Right cardiac atrium (tissue), 5 donors: ENCODE data around the gene LITAF. TPM values are rescaled to one million over a fixed set of nuclear protein-coding genes. Genes with fewer than 3 reads are reported as not detected.
"Not testable (repeated sequence)": the region's sequence is repeated elsewhere in the genome, so short reads cannot be mapped to it uniquely, and the experiment has no call there.

Experiments used
- ATAC-seq, 2 donors: fragments of 200-7000 bp; cut with Tn5 transposase; one replicate each; pipeline versions ENCODE4 v1.8.0 to v1.9.1; 2020; ENCODE audit warnings: moderate library complexity in 2 of 2, mild to moderate bottlenecking in 1 of 2
- DNase-seq, 3 donors: peaks; one replicate each; pipeline ENCODE4 v3.0.0-alpha.2; 2020
- H3K27ac ChIP-seq: one replicate; pipeline ENCODE4 v1.5.1; 2013; ENCODE audit warnings: mild to moderate bottlenecking, low read length, control low read depth, moderate library complexity
- H3K27me3 ChIP-seq: one replicate; pipeline ENCODE4 v1.6.1; 2013; ENCODE audit not compliant: control insufficient read depth, insufficient read depth
- H3K4me1 ChIP-seq: one replicate; pipeline ENCODE4 v1.6.1; 2013; ENCODE audit warnings: low read length; ENCODE audit not compliant: control insufficient read depth, insufficient read depth
- H3K4me3 ChIP-seq: one replicate; pipeline ENCODE4 v1.5.1; 2013; ENCODE audit warnings: low read length, control low read depth
- H3K9me3 ChIP-seq: one replicate; pipeline ENCODE4 v1.6.1; 2013; ENCODE audit warnings: low read length; ENCODE audit not compliant: control insufficient read depth
- WGBS: extraction: QIAGEN DNeasy Blood & Tissue Kit; methylation state at CpG from one replicate; pipeline ENCODE4 v1.1.7; 2013; 5-methylcytosine and 5-hydroxymethylcytosine counted together
- intact Hi-C, 4 donors: fragments of 100-400 bp; cut with DNase I; formaldehyde crosslinking; loops; one replicate each; pipeline versions ENCODE4 v1.11.0 to v1.14.0; 2022 to 2023
- polyA plus RNA-seq: library from polyadenylated mRNA; stranded (reverse); fragments of 200-250 nt; gene quantifications from one replicate; pipeline ENCODE4 v1.2.3, GENCODE V29; 2013
- total RNA-seq, 4 donors: library from RNA; stranded (reverse); fragmentation: NEBNext Ultra II Directional; extraction: Animal tissue kit (Norgen Biotek cat#: 25700); gene quantifications; one replicate each; pipeline ENCODE4 v1.2.1, GENCODE V29; 2021
- donor health status: healthy with polysubstance abuse.
- donor health status: DM: no; HTN: yes; CAD: no.
- donor health status: DM: no; HTN: no; CAD: no.
- donor health status: DM: no; HTN: yes; CAD: no; lungs with severe emphysema.
- donor health status: DM: yes; HTN: yes; CAD: no.

LITAF gene
- total and polyA plus RNA-seq, 5 donors = 25.7 to 76.5 (median 57.1) TPM

- Histone ChIP-seq H3K9me3 (no peaks in the 10 kb centered on the region), H3K27me3 (no peaks in the 10 kb centered on the region), H3K27ac (no peak overlapping the region), H3K4me1 (no peaks in the 10 kb centered on the region), H3K4me3 (no peak overlapping the region)
- 29% methylated on average over 9 of the region's 9 CpGs for WGBS
- intact Hi-C loops = no loop called here
- ATAC-seq (no peak), DNase-seq (no peak)
Observed at GRCh38 chr16:11610121-11610505, 23.4 kb upstream of the LITAF start.

- WGBS = 73% methylated on average over 14 of the region's 14 CpGs
- H3K4me1 ChIP-seq = no peaks in the 10 kb centered on the region
- ATAC-seq (no peak), DNase-seq (no peak)
- no peaks in the 10 kb centered on the region for H3K27me3 ChIP-seq
- intact Hi-C loops = no loop called here
- H3K9me3 ChIP-seq = no peaks in the 10 kb centered on the region
- no peak overlapping the region for H3K4me3 ChIP-seq
- no peak overlapping the region for H3K27ac ChIP-seq
Observed at GRCh38 chr16:11609474-11610120, 22.9 kb upstream of the LITAF start.

GRCh38 chr16:11605891-11606290 lies 19.2 kb upstream of the LITAF start:
- peaks cover 1% of the 10 kb centered on the region for H3K4me1 ChIP-seq
- WGBS = 94% methylated on average over 5 of the region's 5 CpGs
- intact Hi-C loops = no loop called here
- DNase-seq = no peak
- H3K27ac ChIP-seq = no peak overlapping the region
- no peak overlapping the region for H3K4me3 ChIP-seq
- H3K27me3 ChIP-seq = no peaks in the 10 kb centered on the region
- no peak for ATAC-seq
- no peaks in the 10 kb centered on the region for H3K9me3 ChIP-seq

GRCh38 chr16:11605564-11605886 lies 18.8 kb upstream of the LITAF start:
- intact Hi-C loops = no loop called here
- Histone ChIP-seq H3K4me1 (peaks cover 1% of the 10 kb centered on the region), H3K4me3 (no peak overlapping the region), H3K9me3 (no peaks in the 10 kb centered on the region), H3K27me3 (no peaks in the 10 kb centered on the region), H3K27ac (no peak overlapping the region)
- WGBS = 96% methylated on average over 8 of the region's 8 CpGs
- DNase-seq (no peak), ATAC-seq (no peak)

- WGBS = 49% methylated on average over 21 of the region's 21 CpGs
- no peak overlapping the region for H3K27ac ChIP-seq
- intact Hi-C loops = no loop called here
- H3K9me3 ChIP-seq = no peaks in the 10 kb centered on the region
- peak; percentile 89 to 95 for ATAC-seq
- peaks cover 1% of the 10 kb centered on the region for H3K4me1 ChIP-seq
- no peak overlapping the region for H3K4me3 ChIP-seq
- peak; percentile 78 to 88 (median 85) for DNase-seq
- H3K27me3 ChIP-seq = no peaks in the 10 kb centered on the region
Observed at GRCh38 chr16:11604783-11605563, 18.3 kb upstream of the LITAF start.

GRCh38 chr16:11604296-11604695 lies 17.6 kb upstream of the LITAF start:
- H3K4me3 ChIP-seq, H3K9me3 ChIP-seq, ATAC-seq, H3K27me3 ChIP-seq, H3K27ac ChIP-seq, DNase-seq, H3K4me1 ChIP-seq, intact Hi-C loops: not testable (repeated sequence)
- WGBS = 93% methylated on average over 4 of the region's 4 CpGs

GRCh38 chr16:11603331-11603750 lies 16.6 kb upstream of the LITAF start:
- peak; percentile 67 to 82 (median 76) for DNase-seq
- intact Hi-C loops = no loop called here
- peak; percentile 33 to 65 for ATAC-seq

GRCh38 chr16:11602321-11602720 lies 15.6 kb upstream of the LITAF start:
- ATAC-seq (no peak), DNase-seq (no peak)
- WGBS = 88% methylated on average over 7 of the region's 7 CpGs
- Histone ChIP-seq H3K27me3 (no peaks in the 10 kb centered on the region), H3K4me3 (no peak overlapping the region), H3K4me1 (peaks cover 1% of the 10 kb centered on the region), H3K27ac (no peak overlapping the region), H3K9me3 (no peaks in the 10 kb centered on the region)
- intact Hi-C loops = no loop called here

More at GRCh38 chr16:11603331-11603750, 16.6 kb upstream of the LITAF start:
- Histone ChIP-seq H3K27ac (peak overlapping the region; percentile 12), H3K4me1 (peaks cover 1% of the 10 kb centered on the region), H3K9me3 (no peaks in the 10 kb centered on the region), H3K27me3 (no peaks in the 10 kb centered on the region), H3K4me3 (no peak overlapping the region)
- 23% methylated on average over 12 of the region's 12 CpGs for WGBS

- no peak overlapping the region for H3K4me3 ChIP-seq
- H3K9me3 ChIP-seq = no peaks in the 10 kb centered on the region
- H3K27ac ChIP-seq = no peak overlapping the region
- H3K27me3 ChIP-seq = no peaks in the 10 kb centered on the region
- DNase-seq = no peak
- H3K4me1 ChIP-seq = peaks cover 1% of the 10 kb centered on the region
- ATAC-seq = no peak
- 92% methylated on average over 8 of the region's 8 CpGs for WGBS
- intact Hi-C loops = no loop called here
Observed at GRCh38 chr16:11601911-11602310, 15.2 kb upstream of the LITAF start.

- Histone ChIP-seq H3K4me1 (peaks cover 1% of the 10 kb centered on the region), H3K9me3 (no peaks in the 10 kb centered on the region), H3K4me3 (no peak overlapping the region), H3K27ac (no peak overlapping the region), H3K27me3 (no peaks in the 10 kb centered on the region)
- intact Hi-C loops = no loop called here
- ATAC-seq (no peak), DNase-seq (no peak)
- 95% methylated on average over 8 of the region's 8 CpGs for WGBS
Observed at GRCh38 chr16:11601425-11601824, 14.7 kb upstream of the LITAF start.

- H3K9me3 ChIP-seq = no peaks in the 10 kb centered on the region
- H3K4me3 ChIP-seq = no peak overlapping the region
- no peak for DNase-seq
- H3K27ac ChIP-seq = no peak overlapping the region
- H3K4me1 ChIP-seq = peaks cover 1% of the 10 kb centered on the region
- intact Hi-C loops = no loop called here
- ATAC-seq = no peak
- no peaks in the 10 kb centered on the region for H3K27me3 ChIP-seq
- 90% methylated on average over 4 of the region's 4 CpGs for WGBS
Observed at GRCh38 chr16:11599579-11599978, 12.9 kb upstream of the LITAF start.
